Uterus (tissue), 4 donors: ENCODE results near the gene ZYG11A. TPM values are rescaled to one million over a fixed set of nuclear protein-coding genes. Genes with fewer than 3 reads are reported as not detected.
A peak's percentile ranks its signal among the peaks of the same experiment; 100 is the strongest.

ENCODE experiments used
- DNase-seq, 2 donors: peaks; one replicate each; pipeline ENCODE4 v3.0.0-alpha.2; 2019 to 2020
- H3K27ac ChIP-seq, 2 donors: fragments of 200-600 bp; sonication (generic); 1 replicate in 1 of 2; 2 replicates in 1 of 2; pipeline ENCODE4 v1.5.1; 2016 to 2018
- H3K27me3 ChIP-seq, 2 donors: fragments of 200-600 bp; sonication (generic); one replicate each; pipeline ENCODE4 v1.5.1; 2018 to 2019; ENCODE audit warnings: control low read depth in 1 of 2
- H3K36me3 ChIP-seq, 2 donors: fragments of 200-600 bp; sonication (generic); one replicate each; pipeline ENCODE4 v1.5.1; 2019; ENCODE audit warnings: control low read depth in 1 of 2
- H3K4me1 ChIP-seq, 2 donors: fragments of 200-600 bp; sonication (generic); one replicate each; pipeline ENCODE4 v1.5.1; 2018 to 2019; ENCODE audit warnings: control low read depth in 1 of 2
- H3K4me3 ChIP-seq, 2 donors: fragments of 200-600 bp; sonication (generic); 1 replicate in 1 of 2; 2 replicates in 1 of 2; pipeline ENCODE4 v1.5.1; 2018 to 2019; ENCODE audit warnings: mild to moderate bottlenecking in 1 of 2
- H3K9me3 ChIP-seq, 2 donors: fragments of 200-600 bp; sonication (generic); one replicate each; pipeline ENCODE4 v1.5.1; 2019; ENCODE audit warnings: control low read depth in 1 of 2
- CTCF ChIP-seq, 4 experiments: fragments of 200-600 bp in 2 of 4; fragments of 450-650 bp in 2 of 4; sonication (generic) in 2 of 4; IDR thresholded peaks; one replicate each; pipeline ENCODE4 v1.5.1; 2016 to 2019; ENCODE audit warnings: antibody characterized with exemption in 4 of 4, mild to moderate bottlenecking in 2 of 4, moderate library complexity in 1 of 4
- POLR2A ChIP-seq, 2 donors: fragments of 450-650 bp; IDR thresholded peaks; one replicate each; pipeline ENCODE4 v1.6.1; 2016; ENCODE audit warnings: antibody characterized with exemption in 2 of 2, mild to moderate bottlenecking in 1 of 2, moderate library complexity in 1 of 2
- intact Hi-C: fragments of 100-400 bp; cut with DNase I; formaldehyde crosslinking; loops from one replicate; pipeline ENCODE4 v1.15.1; 2023; ENCODE audit warnings: low total_unique reads
- total RNA-seq, 4 donors: library from RNA; depleted of rRNA in 3 of 4; stranded (reverse); fragments of >200 nt in 3 of 4; gene quantifications; one replicate each; pipeline versions ENCODE4 v1.1.0 to v1.2.4, GENCODE V29; 2014 to 2023
- donor health status: DM: yes; HTN: yes; CAD: no.

ZYG11A gene
- total RNA-seq, 4 donors from 2014 or later, result 0.12 to 0.35 TPM; not detected in 2

- Histone ChIP-seq H3K9me3 (no peaks in the 10 kb centered on the region), H3K4me1 (no peaks in the 10 kb centered on the region), H3K36me3 (no peaks in the 10 kb centered on the region), H3K27ac (no peak overlapping the region), H3K27me3 (no peaks in the 10 kb centered on the region), H3K4me3 (no peak overlapping the region)
- TF ChIP-seq CTCF (IDR thresholded peaks at IDR 0.05), result no peak
- TF ChIP-seq POLR2A (IDR thresholded peaks at IDR 0.05), result no peak
- no peak for DNase-seq
- intact Hi-C loops, result no loop called here
These were observed 71.0 kb downstream of the ZYG11A start for GRCh38 chr1:52913537-52913936.

- TF ChIP-seq POLR2A (IDR thresholded peaks at IDR 0.05) (no peak), CTCF (IDR thresholded peaks at IDR 0.05) (no peak)
- H3K27me3 ChIP-seq, result no peaks in the 10 kb centered on the region
- H3K4me3 ChIP-seq, result no peak overlapping the region
- intact Hi-C loops, result no loop called here
- H3K27ac ChIP-seq, result no peak overlapping the region
- H3K36me3 ChIP-seq, result no peaks in the 10 kb centered on the region
- no peak for DNase-seq
- no peaks in the 10 kb centered on the region for H3K4me1 ChIP-seq
- H3K9me3 ChIP-seq, result no peaks in the 10 kb centered on the region
These were observed 71.9 kb downstream of the ZYG11A start for GRCh38 chr1:52914463-52914862.

DNA sequence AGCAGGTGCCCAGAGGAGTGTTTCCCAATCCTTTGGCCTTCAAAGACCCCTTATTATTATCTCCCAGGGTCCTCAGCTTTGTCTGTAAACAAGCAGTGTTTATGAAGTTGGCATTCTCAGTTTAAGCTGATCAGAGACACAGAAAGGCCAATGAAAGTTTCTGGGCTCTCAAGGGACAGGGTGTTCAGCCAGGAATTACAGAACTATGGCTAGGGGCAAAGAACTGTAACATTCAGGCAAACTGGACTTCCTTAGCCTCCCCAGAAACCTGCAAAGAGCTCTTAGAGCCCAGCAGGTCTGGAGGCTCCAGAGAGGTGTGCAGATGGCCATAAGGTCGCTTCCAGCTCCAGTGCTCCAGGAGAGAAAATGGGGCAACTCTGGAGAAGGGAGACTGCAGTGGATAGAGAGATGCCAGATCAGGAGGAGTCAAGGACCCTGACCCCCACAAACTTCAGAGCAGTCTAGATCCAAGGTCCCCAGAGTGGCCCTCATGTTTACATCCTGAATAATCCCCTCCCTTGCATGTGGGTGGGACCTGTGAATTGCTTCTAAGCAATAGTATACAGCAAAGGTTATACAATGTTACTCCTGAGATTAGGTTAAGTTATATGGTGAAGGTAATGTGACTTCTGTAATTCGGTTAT lies 72.8 kb downstream of the ZYG11A start:
- H3K27ac ChIP-seq, result no peak overlapping the region
- intact Hi-C loops, result no loop called here
- H3K4me3 ChIP-seq, result no peak overlapping the region
- H3K9me3 ChIP-seq, result no peaks in the 10 kb centered on the region
- no peak for DNase-seq
- no peak for TF ChIP-seq POLR2A (IDR thresholded peaks at IDR 0.05)
- no peak for TF ChIP-seq CTCF (IDR thresholded peaks at IDR 0.05)
- H3K4me1 ChIP-seq, result no peaks in the 10 kb centered on the region
- no peaks in the 10 kb centered on the region for H3K27me3 ChIP-seq
- no peaks in the 10 kb centered on the region for H3K36me3 ChIP-seq

GRCh38 chr1:52915855-52916220 lies 73.3 kb downstream of the ZYG11A start:
- Histone ChIP-seq H3K27ac (no peak overlapping the region), H3K4me3 (no peak overlapping the region), H3K36me3 (no peaks in the 10 kb centered on the region), H3K4me1 (no peaks in the 10 kb centered on the region), H3K27me3 (no peaks in the 10 kb centered on the region), H3K9me3 (no peaks in the 10 kb centered on the region)
- intact Hi-C loops, result no loop called here
- TF ChIP-seq POLR2A (IDR thresholded peaks at IDR 0.05), result no peak
- no peak for TF ChIP-seq CTCF (IDR thresholded peaks at IDR 0.05)
- no peak for DNase-seq

DNA sequence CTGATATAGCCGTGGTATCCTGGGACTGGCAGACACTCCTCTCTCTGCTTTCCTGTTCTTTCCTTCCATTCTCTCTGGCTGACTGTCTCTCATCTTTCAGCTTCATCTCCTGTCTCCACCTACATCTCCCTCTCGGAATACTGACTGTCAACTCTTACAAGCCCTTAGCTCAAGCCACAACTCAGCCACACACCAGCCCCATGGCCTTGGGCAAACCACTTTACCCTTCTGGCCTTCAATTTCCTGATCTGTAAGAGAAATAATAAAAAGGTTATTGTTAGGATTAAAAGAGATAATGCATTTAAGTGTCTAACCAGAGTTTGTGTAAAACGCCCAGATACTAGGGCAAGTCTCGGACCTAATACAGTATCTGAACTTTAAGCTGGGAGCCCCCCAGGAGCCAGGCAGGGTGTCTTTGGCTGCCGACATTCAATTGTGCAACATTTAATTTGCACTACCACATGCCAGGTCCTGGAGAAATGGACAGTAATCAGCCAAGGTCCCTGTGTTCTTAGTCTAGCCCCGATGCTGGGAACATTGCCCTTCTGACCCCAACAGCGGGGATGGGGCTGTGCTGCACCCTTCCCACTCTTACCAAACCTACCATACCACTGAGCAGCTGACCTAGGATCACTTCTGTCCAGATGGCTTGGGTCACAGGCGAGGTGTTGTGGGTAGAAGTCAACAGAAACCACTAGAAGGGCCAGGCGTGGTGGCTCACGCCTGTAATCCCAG lies 73.8 kb downstream of the ZYG11A start:
- H3K36me3 ChIP-seq, result no peaks in the 10 kb centered on the region
- peak in 1 of 2 donors; percentile 28 for DNase-seq
- H3K4me3 ChIP-seq, result no peak overlapping the region
- H3K9me3 ChIP-seq, result no peaks in the 10 kb centered on the region
- no peaks in the 10 kb centered on the region for H3K27me3 ChIP-seq
- H3K4me1 ChIP-seq, result no peaks in the 10 kb centered on the region
- H3K27ac ChIP-seq, result no peak overlapping the region
- TF ChIP-seq POLR2A (IDR thresholded peaks at IDR 0.05), result no peak
- no peak for TF ChIP-seq CTCF (IDR thresholded peaks at IDR 0.05)
- intact Hi-C loops, result no loop called here
